SK-N-SH treated with all-trans-retinoic acid at 6 μM for 48 hours (cell line): Measurements from ENCODE around the gene RAC2.
A peak's percentile ranks its signal among the peaks of the same experiment; 100 is the strongest.

Experiments
- ATAC-seq: fragments of 200-7000 bp; cut with Tn5 transposase; 3 replicates; pipeline ENCODE4 v1.9.1; 2020; ENCODE audit warnings: mild to moderate bottlenecking, moderate library complexity
- ARNTL ChIP-seq: fragments of 450-650 bp; formaldehyde crosslinking; IDR thresholded peaks from 2 replicates; pipeline ENCODE4 v1.5.0; 2020; ENCODE audit warnings: low read depth, mild to moderate bottlenecking, moderate library complexity, borderline replicate concordance
- CREB5 ChIP-seq: fragments of 250-450 bp; sonication (Bioruptor Pico); IDR thresholded peaks from 2 replicates; pipeline ENCODE4 v1.5.1; 2020; ENCODE audit warnings: low read depth, mild to moderate bottlenecking, moderate library complexity
- CSDC2 ChIP-seq: fragments of 250-450 bp; sonication (Bioruptor Pico); IDR thresholded peaks from 2 replicates; pipeline ENCODE4 v1.5.0; 2020; ENCODE audit warnings: mild to moderate bottlenecking, moderate library complexity
- ESRRG ChIP-seq: fragments of 250-450 bp; sonication (Bioruptor Pico); IDR thresholded peaks from 2 replicates; pipeline ENCODE4 v1.6.1; 2021; ENCODE audit warnings: mild to moderate bottlenecking
- GLIS3 ChIP-seq: fragments of 250-450 bp; sonication (Bioruptor Pico); IDR thresholded peaks from 2 replicates; pipeline ENCODE4 v1.5.0; 2020; ENCODE audit warnings: mild to moderate bottlenecking, moderate library complexity
- ISL1 ChIP-seq: fragments of 250-450 bp; sonication (Bioruptor Pico); IDR thresholded peaks from 2 replicates; pipeline ENCODE4 v2.1.2; 2022; ENCODE audit warnings: mild to moderate bottlenecking, moderate library complexity
- OSR1 ChIP-seq: fragments of 250-450 bp; sonication (Bioruptor Pico); IDR thresholded peaks from 2 replicates; pipeline ENCODE4 v1.8.0; 2022; ENCODE audit warnings: moderate library complexity, mild to moderate bottlenecking, inconsistent platforms
- POU6F1 ChIP-seq: fragments of 250-450 bp; sonication (Bioruptor Pico); IDR thresholded peaks from 2 replicates; pipeline ENCODE4 v1.8.0; 2021; ENCODE audit warnings: low read depth, mild to moderate bottlenecking, moderate library complexity, borderline replicate concordance
- PPARA ChIP-seq: fragments of 250-450 bp; sonication (Bioruptor Pico); IDR thresholded peaks from 2 replicates; pipeline ENCODE4 v1.5.0; 2020; ENCODE audit warnings: mild to moderate bottlenecking, borderline replicate concordance
- SNAI2 ChIP-seq: fragments of 250-450 bp; sonication (Bioruptor Pico); IDR thresholded peaks from 2 replicates; pipeline ENCODE4 v1.5.0; 2020; ENCODE audit warnings: mild to moderate bottlenecking, moderate library complexity
- ZFP3 ChIP-seq: fragments of 250-450 bp; sonication (Bioruptor Pico); IDR thresholded peaks from 2 replicates; pipeline ENCODE4 v1.5.0; 2020; ENCODE audit warnings: mild to moderate bottlenecking, moderate library complexity
- ZFP30 ChIP-seq: fragments of 450-650 bp; formaldehyde crosslinking; IDR thresholded peaks from 2 replicates; pipeline ENCODE4 v1.5.0; 2022; ENCODE audit warnings: mild to moderate bottlenecking, moderate library complexity
- ZNF8 ChIP-seq: fragments of 450-650 bp; formaldehyde crosslinking; IDR thresholded peaks from 2 replicates; pipeline ENCODE4 v1.5.0; 2020; ENCODE audit warnings: mild to moderate bottlenecking, moderate library complexity
- TF ChIP-seq, protein P1 (sequence below): fragments of 250-450 bp; sonication (Bioruptor Pico); IDR thresholded peaks from 2 replicates; pipeline ENCODE4 v1.5.1; 2021; ENCODE audit warnings: mild to moderate bottlenecking, moderate library complexity
- TF ChIP-seq, protein P2 (sequence below): fragments of 250-450 bp; sonication (Bioruptor Pico); IDR thresholded peaks from 2 replicates; pipeline ENCODE4 v1.5.0; 2020; ENCODE audit warnings: mild to moderate bottlenecking, moderate library complexity

Gene RAC2

DNA sequence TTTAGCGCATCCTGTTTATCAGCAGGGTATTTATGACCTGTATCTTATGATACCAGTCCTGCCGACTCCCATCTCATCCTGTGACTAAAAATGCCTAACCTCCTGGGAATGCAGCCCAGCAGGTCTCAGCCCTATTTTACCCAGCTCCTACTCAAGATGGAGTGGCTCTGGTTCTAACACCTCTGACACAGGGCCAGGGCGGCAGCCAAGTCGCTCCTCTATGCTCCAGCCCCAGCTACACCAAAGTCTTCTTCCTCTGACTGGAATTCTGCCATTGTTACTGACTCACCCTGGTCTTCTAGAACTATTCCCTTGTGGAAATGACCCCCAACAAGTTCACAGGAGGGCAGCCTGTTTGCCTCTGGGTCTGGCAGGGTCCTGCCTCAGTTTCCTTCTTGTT is 48.1 kb downstream of the RAC2 start:
- TF ChIP-seq ZFP3 (CRISPR knock-in tag) (peak; percentile 73), ZNF8 (CRISPR knock-in tag) (no peak), OSR1 (CRISPR knock-in tag) (0 out of 2 replicates have a peak, but pooled peaks have one; percentile 43)
- no peak for ATAC-seq

GRCh38 chr22:37194750-37195149 is 49.3 kb downstream of the RAC2 start:
- TF ChIP-seq SNAI2 (CRISPR knock-in tag) (no peak), ZFP30 (no peak), CREB5 (CRISPR knock-in tag) (no peak), POU6F1 (CRISPR knock-in tag) (no peak), ESRRG (CRISPR knock-in tag) (no peak)
- no peak for ATAC-seq

DNA sequence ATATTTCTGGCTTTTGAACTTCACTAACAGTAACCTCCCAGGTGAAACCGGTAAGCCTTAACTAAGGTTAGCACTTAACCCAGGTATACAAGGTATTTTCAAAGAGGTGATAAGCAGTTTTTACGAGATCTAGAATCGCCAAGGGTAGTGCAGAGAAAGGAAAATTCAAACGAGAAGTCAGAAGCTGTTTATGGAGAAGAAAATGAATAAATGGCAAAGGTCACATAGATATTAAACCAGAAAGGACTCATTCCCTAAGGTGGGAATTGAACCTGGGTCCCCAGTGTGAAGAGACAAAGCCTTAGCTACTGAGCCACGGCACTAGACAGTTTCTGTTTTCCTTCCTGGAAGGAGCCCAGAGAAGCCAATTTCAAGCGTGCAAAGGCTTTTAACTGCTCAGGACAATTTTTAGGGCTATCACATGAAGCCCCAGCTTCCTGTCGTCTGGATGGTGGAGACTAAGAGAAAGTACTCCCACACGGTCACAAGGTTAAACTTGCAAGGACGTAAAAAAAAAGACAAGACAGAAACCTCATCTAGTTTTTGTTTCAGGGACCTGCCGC is 50.4 kb downstream of the RAC2 start:
- TF ChIP-seq ARNTL (CRISPR knock-in tag) = no peak
- TF ChIP-seq ISL1 (CRISPR knock-in tag) = no peak
- no peak for TF ChIP-seq PPARA (CRISPR knock-in tag)
- no peak for TF ChIP-seq ZFP30
- TF ChIP-seq, protein P1, sequence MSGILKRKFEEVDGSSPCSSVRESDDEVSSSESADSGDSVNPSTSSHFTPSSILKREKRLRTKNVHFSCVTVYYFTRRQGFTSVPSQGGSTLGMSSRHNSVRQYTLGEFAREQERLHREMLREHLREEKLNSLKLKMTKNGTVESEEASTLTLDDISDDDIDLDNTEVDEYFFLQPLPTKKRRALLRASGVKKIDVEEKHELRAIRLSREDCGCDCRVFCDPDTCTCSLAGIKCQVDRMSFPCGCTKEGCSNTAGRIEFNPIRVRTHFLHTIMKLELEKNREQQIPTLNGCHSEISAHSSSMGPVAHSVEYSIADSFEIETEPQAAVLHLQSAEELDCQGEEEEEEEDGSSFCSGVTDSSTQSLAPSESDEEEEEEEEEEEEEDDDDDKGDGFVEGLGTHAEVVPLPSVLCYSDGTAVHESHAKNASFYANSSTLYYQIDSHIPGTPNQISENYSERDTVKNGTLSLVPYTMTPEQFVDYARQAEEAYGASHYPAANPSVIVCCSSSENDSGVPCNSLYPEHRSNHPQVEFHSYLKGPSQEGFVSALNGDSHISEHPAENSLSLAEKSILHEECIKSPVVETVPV = no peak
- TF ChIP-seq, protein P2, sequence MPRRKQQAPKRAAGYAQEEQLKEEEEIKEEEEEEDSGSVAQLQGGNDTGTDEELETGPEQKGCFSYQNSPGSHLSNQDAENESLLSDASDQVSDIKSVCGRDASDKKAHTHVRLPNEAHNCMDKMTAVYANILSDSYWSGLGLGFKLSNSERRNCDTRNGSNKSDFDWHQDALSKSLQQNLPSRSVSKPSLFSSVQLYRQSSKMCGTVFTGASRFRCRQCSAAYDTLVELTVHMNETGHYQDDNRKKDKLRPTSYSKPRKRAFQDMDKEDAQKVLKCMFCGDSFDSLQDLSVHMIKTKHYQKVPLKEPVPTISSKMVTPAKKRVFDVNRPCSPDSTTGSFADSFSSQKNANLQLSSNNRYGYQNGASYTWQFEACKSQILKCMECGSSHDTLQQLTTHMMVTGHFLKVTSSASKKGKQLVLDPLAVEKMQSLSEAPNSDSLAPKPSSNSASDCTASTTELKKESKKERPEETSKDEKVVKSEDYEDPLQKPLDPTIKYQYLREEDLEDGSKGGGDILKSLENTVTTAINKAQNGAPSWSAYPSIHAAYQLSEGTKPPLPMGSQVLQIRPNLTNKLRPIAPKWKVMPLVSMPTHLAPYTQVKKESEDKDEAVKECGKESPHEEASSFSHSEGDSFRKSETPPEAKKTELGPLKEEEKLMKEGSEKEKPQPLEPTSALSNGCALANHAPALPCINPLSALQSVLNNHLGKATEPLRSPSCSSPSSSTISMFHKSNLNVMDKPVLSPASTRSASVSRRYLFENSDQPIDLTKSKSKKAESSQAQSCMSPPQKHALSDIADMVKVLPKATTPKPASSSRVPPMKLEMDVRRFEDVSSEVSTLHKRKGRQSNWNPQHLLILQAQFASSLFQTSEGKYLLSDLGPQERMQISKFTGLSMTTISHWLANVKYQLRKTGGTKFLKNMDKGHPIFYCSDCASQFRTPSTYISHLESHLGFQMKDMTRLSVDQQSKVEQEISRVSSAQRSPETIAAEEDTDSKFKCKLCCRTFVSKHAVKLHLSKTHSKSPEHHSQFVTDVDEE (CRISPR knock-in tag) = no peak
- no peak for TF ChIP-seq SNAI2 (CRISPR knock-in tag)
- TF ChIP-seq GLIS3 (CRISPR knock-in tag) = no peak
- ATAC-seq = no peak

GRCh38 chr22:37192741-37193140 is 51.3 kb downstream of the RAC2 start:
- no peak for ATAC-seq
- TF ChIP-seq POU6F1 (CRISPR knock-in tag) = no peak
- no peak for TF ChIP-seq CREB5 (CRISPR knock-in tag)
- TF ChIP-seq PPARA (CRISPR knock-in tag) = no peak
- no peak for TF ChIP-seq CSDC2 (CRISPR knock-in tag)
- TF ChIP-seq, protein P1 = no peak
